Esophagus muscularis mucosa (tissue), 4 donors: ENCODE measurements around the gene SMKR1. TPM values are rescaled to one million over a fixed set of nuclear protein-coding genes. Genes with fewer than 3 reads are reported as not detected.

ENCODE experiments used
- DNase-seq: peaks from one replicate; pipeline ENCODE4 v3.0.0-alpha.2; 2017; ENCODE audit errors: extremely low spot score
- H3K27ac ChIP-seq, 4 donors: fragments of 200-600 bp; sonication (generic); replicated peaks in 1 of 4; 1 replicate in 3 of 4; 2 replicates in 1 of 4; pipeline ENCODE4 v1.5.1; 2016 to 2019; ENCODE audit warnings: mild to moderate bottlenecking in 1 of 4
- H3K27me3 ChIP-seq, 4 donors: fragments of 200-600 bp; sonication (generic); one replicate each; pipeline versions ENCODE4 v1.5.1 to v1.6.0; 2016 to 2019
- H3K36me3 ChIP-seq, 4 donors: fragments of 200-600 bp; sonication (generic); one replicate each; pipeline ENCODE4 v1.5.1; 2016 to 2019
- H3K4me1 ChIP-seq, 4 donors: fragments of 200-600 bp; sonication (generic); one replicate each; pipeline ENCODE4 v1.5.1; 2016 to 2019
- H3K4me3 ChIP-seq, 4 donors: fragments of 200-600 bp; sonication (generic); 1 replicate in 2 of 4; 2 replicates in 2 of 4; pipeline ENCODE4 v1.5.1; 2016 to 2019; ENCODE audit warnings: mild to moderate bottlenecking in 4 of 4, moderate library complexity in 1 of 4
- H3K9me3 ChIP-seq, 4 donors: fragments of 200-600 bp; sonication (generic); 1 replicate in 3 of 4; 2 replicates in 1 of 4; pipeline ENCODE4 v1.5.1; 2016 to 2019
- CTCF ChIP-seq, 3 experiments: fragments of 200-600 bp in 2 of 3; fragments of 450-650 bp in 1 of 3; sonication (generic) in 2 of 3; IDR thresholded peaks; one replicate each; pipeline ENCODE4 v1.5.1; 2017 to 2019; ENCODE audit warnings: antibody characterized with exemption in 3 of 3, mild to moderate bottlenecking in 2 of 3, moderate library complexity in 1 of 3
- EP300 ChIP-seq: sonication (generic); formaldehyde crosslinking; IDR thresholded peaks from one replicate; pipeline ENCODE4 v1.6.1; 2017; ENCODE audit warnings: antibody characterized with exemption
- POLR2A ChIP-seq: fragments of 450-650 bp; IDR thresholded peaks from one replicate; pipeline ENCODE4 v1.6.1; 2017; ENCODE audit warnings: antibody characterized with exemption, moderate library complexity, mild to moderate bottlenecking, low read depth
- POLR2AphosphoS5 ChIP-seq, 2 donors: sonication (generic); formaldehyde crosslinking; IDR thresholded peaks; one replicate each; pipeline ENCODE4 v1.6.1; 2017; ENCODE audit warnings: antibody characterized with exemption in 2 of 2
- WGBS: methylation state at CpG from one replicate; pipeline ENCODE4 v1.1.5; 2018; 5-methylcytosine and 5-hydroxymethylcytosine counted together
- intact Hi-C: fragments of 100-400 bp; cut with DNase I; formaldehyde crosslinking; loops from one replicate; pipeline ENCODE4 v1.15.1; 2023
- total RNA-seq, 4 donors: library from RNA; depleted of rRNA; stranded (reverse); fragments of >200 nt; gene quantifications; one replicate each; pipeline versions ENCODE4 v1.1.0 to v1.2.1, GENCODE V29; 2016

Gene SMKR1
- total RNA-seq, 4 donors from 2014 or later, result 0.33 TPM; not detected in 3

- TF ChIP-seq EP300 (no peak), POLR2AphosphoS5 (IDR thresholded peaks at IDR 0.05) (no peak), POLR2A (no peak), CTCF (IDR thresholded peaks at IDR 0.05) (no peak)
- no peaks in the 10 kb centered on the region for H3K4me1 ChIP-seq
- DNase-seq, result no peak
- H3K4me3 ChIP-seq, result no peak overlapping the region
- no peak overlapping the region for H3K27ac ChIP-seq
- H3K27me3 ChIP-seq, result no peaks in the 10 kb centered on the region
- H3K36me3 ChIP-seq, result peaks cover 0 to 39% (median 23%) of the 10 kb centered on the region in 4 donors
- 98% methylated on average over 8 of the region's 10 CpGs for WGBS
- no peaks in the 10 kb centered on the region for H3K9me3 ChIP-seq
- intact Hi-C loops, result no loop called here
Measured at GRCh38 chr7:129456421-129456820, 45.9 kb upstream of the SMKR1 start.

DNA sequence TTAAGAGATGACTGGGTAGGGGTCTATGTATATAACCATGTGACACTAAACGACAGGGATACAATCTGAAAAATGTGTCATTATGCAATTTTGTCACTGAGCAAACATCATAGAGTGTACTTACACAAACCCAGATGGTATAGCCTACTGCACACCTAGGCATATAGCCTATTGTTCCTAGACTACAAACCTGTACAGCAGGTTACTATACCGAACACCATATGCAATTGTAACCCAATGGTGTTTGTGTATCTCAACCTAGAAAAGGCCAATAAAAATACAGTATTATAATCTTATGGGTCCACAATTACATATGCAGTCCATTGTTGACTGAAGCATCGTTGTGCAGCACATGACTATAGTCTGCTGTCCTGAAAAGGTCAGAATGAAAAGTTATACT, 45.2 kb upstream of the SMKR1 start:
- DNase-seq, result no peak
- Histone ChIP-seq H3K4me1 (no peaks in the 10 kb centered on the region), H3K4me3 (no peak overlapping the region), H3K27me3 (no peaks in the 10 kb centered on the region), H3K9me3 (no peaks in the 10 kb centered on the region), H3K27ac (no peak overlapping the region), H3K36me3 (peaks cover 0 to 39% (median 23%) of the 10 kb centered on the region in 4 donors)
- WGBS, result 93% methylated on average over 3 of the region's 3 CpGs
- TF ChIP-seq CTCF (IDR thresholded peaks at IDR 0.05), result no peak
- TF ChIP-seq EP300, result no peak
- TF ChIP-seq POLR2A, result no peak
- no peak for TF ChIP-seq POLR2AphosphoS5 (IDR thresholded peaks at IDR 0.05)
- intact Hi-C loops, result no loop called here

DNA sequence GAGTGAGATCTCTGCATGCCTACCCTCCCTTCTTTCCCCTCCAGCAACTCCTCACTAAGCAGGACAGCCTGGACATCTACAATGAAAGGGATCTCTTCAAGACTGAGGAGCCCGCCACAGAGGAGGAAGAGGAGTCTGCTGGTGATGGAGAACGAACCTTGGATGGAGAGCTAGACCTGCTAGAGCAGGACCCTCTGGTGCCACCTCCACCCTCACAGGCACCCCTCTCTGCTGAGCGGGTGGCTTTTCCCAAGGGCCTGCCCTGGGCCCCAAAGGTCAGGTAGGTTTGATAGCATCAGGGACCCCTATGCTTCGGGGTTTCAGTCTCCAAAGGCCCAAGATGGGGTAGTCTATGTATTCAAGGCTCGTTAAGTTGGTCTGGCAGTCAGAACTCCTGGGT, 44.2 kb upstream of the SMKR1 start:
- H3K4me1 ChIP-seq, result no peaks in the 10 kb centered on the region
- no peaks in the 10 kb centered on the region for H3K27me3 ChIP-seq
- 97% methylated on average over 5 of the region's 5 CpGs for WGBS
- intact Hi-C loops, result no loop called here
- peaks cover 0 to 50% (median 23%) of the 10 kb centered on the region in 4 donors for H3K36me3 ChIP-seq
- no peak for DNase-seq
- no peak overlapping the region for H3K27ac ChIP-seq
- TF ChIP-seq CTCF (IDR thresholded peaks at IDR 0.05) (no peak), POLR2A (no peak), POLR2AphosphoS5 (IDR thresholded peaks at IDR 0.05) (no peak), EP300 (no peak)
- H3K4me3 ChIP-seq, result no peak overlapping the region
- H3K9me3 ChIP-seq, result no peaks in the 10 kb centered on the region

DNA sequence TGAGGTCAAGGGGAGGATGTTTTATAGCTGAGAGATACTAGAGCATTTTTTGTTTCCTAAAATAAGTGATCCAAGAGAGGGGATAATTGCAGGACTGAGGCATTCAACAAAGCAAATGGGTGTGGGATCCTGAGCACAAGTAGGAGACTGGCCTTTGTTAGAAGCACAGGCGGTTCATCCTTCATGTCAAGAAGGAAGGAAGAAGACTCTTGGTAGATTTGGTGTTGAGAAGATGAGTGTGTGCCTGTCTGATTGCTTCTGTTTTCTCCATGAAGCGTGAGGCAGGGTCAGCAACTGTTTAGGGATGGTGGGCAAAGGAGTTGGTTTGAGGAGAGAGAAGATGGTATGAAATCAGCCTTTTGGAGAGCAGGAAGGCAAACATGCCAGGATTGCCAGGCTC, 40.5 kb upstream of the SMKR1 start:
- 96% methylated on average over 2 of the region's 2 CpGs for WGBS
- Histone ChIP-seq H3K27me3 (no peaks in the 10 kb centered on the region), H3K4me3 (no peak overlapping the region), H3K4me1 (peaks cover 7 to 9% (median 7%) of the 10 kb centered on the region in 4 donors), H3K9me3 (no peaks in the 10 kb centered on the region), H3K36me3 (peaks cover 0 to 42% (median 16%) of the 10 kb centered on the region in 4 donors), H3K27ac (no peak overlapping the region)
- TF ChIP-seq POLR2AphosphoS5 (IDR thresholded peaks at IDR 0.05), result no peak
- TF ChIP-seq CTCF (IDR thresholded peaks at IDR 0.05), result no peak
- TF ChIP-seq POLR2A, result no peak
- no peak for TF ChIP-seq EP300
- intact Hi-C loops, result no loop called here
- DNase-seq, result peak; percentile 72

DNA sequence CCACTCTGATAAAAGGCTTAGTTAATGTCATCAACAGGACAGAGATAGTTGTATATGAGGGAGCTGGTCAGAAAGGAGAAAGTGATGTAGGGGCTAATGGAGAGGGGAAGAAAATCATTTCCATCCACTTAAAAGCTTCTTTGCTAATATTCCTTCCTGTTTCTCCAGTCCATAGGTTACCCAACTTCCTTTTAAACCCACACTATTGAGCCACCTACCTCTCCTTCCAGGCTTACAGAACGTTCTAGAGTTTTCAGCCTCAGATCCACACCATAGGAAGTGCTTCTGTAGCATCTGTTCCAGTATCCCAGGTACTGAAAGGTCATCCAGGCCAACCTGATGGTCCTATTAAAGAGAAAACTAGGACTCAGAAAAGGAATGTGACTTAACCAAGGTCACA, 39.9 kb upstream of the SMKR1 start:
- H3K9me3 ChIP-seq, result no peaks in the 10 kb centered on the region
- H3K4me3 ChIP-seq, result no peak overlapping the region
- H3K4me1 ChIP-seq, result peaks cover 7 to 10% (median 7%) of the 10 kb centered on the region in 4 donors
- H3K27me3 ChIP-seq, result no peaks in the 10 kb centered on the region
- intact Hi-C loops, result no loop called here
- TF ChIP-seq POLR2A, result no peak
- TF ChIP-seq EP300, result no peak
- TF ChIP-seq POLR2AphosphoS5 (IDR thresholded peaks at IDR 0.05), result no peak
- TF ChIP-seq CTCF (IDR thresholded peaks at IDR 0.05), result no peak
- no peak overlapping the region for H3K27ac ChIP-seq
- 85% methylated on average over 1 of the region's 1 CpG for WGBS
- peak; percentile 55 for DNase-seq
- peaks cover 0 to 38% (median 14%) of the 10 kb centered on the region in 4 donors for H3K36me3 ChIP-seq
